Uterus (tissue), 4 donors: ENCODE data around the gene PIGM. TPM values are rescaled to one million over a fixed set of nuclear protein-coding genes. Genes with fewer than 3 reads are reported as not detected.

ENCODE experiments used
- DNase-seq, 2 donors: peaks; one replicate each; pipeline ENCODE4 v3.0.0-alpha.2; 2019 to 2020
- H3K27ac ChIP-seq, 2 donors: fragments of 200-600 bp; sonication (generic); 1 replicate in 1 of 2; 2 replicates in 1 of 2; pipeline ENCODE4 v1.5.1; 2016 to 2018
- H3K27me3 ChIP-seq, 2 donors: fragments of 200-600 bp; sonication (generic); one replicate each; pipeline ENCODE4 v1.5.1; 2018 to 2019; ENCODE audit warnings: control low read depth in 1 of 2
- H3K36me3 ChIP-seq, 2 donors: fragments of 200-600 bp; sonication (generic); one replicate each; pipeline ENCODE4 v1.5.1; 2019; ENCODE audit warnings: control low read depth in 1 of 2
- H3K4me1 ChIP-seq, 2 donors: fragments of 200-600 bp; sonication (generic); one replicate each; pipeline ENCODE4 v1.5.1; 2018 to 2019; ENCODE audit warnings: control low read depth in 1 of 2
- H3K4me3 ChIP-seq, 2 donors: fragments of 200-600 bp; sonication (generic); 1 replicate in 1 of 2; 2 replicates in 1 of 2; pipeline ENCODE4 v1.5.1; 2018 to 2019; ENCODE audit warnings: mild to moderate bottlenecking in 1 of 2
- H3K9me3 ChIP-seq, 2 donors: fragments of 200-600 bp; sonication (generic); one replicate each; pipeline ENCODE4 v1.5.1; 2019; ENCODE audit warnings: control low read depth in 1 of 2
- POLR2A ChIP-seq, 2 donors: fragments of 450-650 bp; IDR thresholded peaks; one replicate each; pipeline ENCODE4 v1.6.1; 2016; ENCODE audit warnings: antibody characterized with exemption in 2 of 2, mild to moderate bottlenecking in 1 of 2, moderate library complexity in 1 of 2
- intact Hi-C: fragments of 100-400 bp; cut with DNase I; formaldehyde crosslinking; loops from one replicate; pipeline ENCODE4 v1.15.1; 2023; ENCODE audit warnings: low total_unique reads
- total RNA-seq, 4 donors: library from RNA; depleted of rRNA in 3 of 4; stranded (reverse); fragments of >200 nt in 3 of 4; gene quantifications; one replicate each; pipeline versions ENCODE4 v1.1.0 to v1.2.4, GENCODE V29; 2014 to 2023
- TF ChIP-seq, protein P1 (sequence below), 4 experiments: fragments of 200-600 bp in 2 of 4; fragments of 450-650 bp in 2 of 4; sonication (generic) in 2 of 4; IDR thresholded peaks; one replicate each; pipeline ENCODE4 v1.5.1; 2016 to 2019; ENCODE audit warnings: antibody characterized with exemption in 4 of 4, mild to moderate bottlenecking in 2 of 4, moderate library complexity in 1 of 4
- donor health status: DM: yes; HTN: yes; CAD: no.

Gene PIGM
- total RNA-seq, 4 donors from 2014 or later = 1.8 to 9.4 (median 7.5) TPM

- H3K27ac ChIP-seq = no peak overlapping the region
- no peaks in the 10 kb centered on the region for H3K36me3 ChIP-seq
- intact Hi-C loops = no loop called here
- H3K4me1 ChIP-seq = no peaks in the 10 kb centered on the region
- no peak overlapping the region for H3K4me3 ChIP-seq
- H3K27me3 ChIP-seq = no peaks in the 10 kb centered on the region
- no peak for TF ChIP-seq POLR2A (IDR thresholded peaks at IDR 0.05)
- TF ChIP-seq, protein P1, sequence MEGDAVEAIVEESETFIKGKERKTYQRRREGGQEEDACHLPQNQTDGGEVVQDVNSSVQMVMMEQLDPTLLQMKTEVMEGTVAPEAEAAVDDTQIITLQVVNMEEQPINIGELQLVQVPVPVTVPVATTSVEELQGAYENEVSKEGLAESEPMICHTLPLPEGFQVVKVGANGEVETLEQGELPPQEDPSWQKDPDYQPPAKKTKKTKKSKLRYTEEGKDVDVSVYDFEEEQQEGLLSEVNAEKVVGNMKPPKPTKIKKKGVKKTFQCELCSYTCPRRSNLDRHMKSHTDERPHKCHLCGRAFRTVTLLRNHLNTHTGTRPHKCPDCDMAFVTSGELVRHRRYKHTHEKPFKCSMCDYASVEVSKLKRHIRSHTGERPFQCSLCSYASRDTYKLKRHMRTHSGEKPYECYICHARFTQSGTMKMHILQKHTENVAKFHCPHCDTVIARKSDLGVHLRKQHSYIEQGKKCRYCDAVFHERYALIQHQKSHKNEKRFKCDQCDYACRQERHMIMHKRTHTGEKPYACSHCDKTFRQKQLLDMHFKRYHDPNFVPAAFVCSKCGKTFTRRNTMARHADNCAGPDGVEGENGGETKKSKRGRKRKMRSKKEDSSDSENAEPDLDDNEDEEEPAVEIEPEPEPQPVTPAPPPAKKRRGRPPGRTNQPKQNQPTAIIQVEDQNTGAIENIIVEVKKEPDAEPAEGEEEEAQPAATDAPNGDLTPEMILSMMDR (IDR thresholded peaks at IDR 0.05) = no peak
- no peaks in the 10 kb centered on the region for H3K9me3 ChIP-seq
- DNase-seq = no peak
These were observed 33.0 kb upstream of the PIGM start for GRCh38 chr1:160064746-160065145.

- Histone ChIP-seq H3K4me3 (no peak overlapping the region), H3K27me3 (no peaks in the 10 kb centered on the region), H3K36me3 (no peaks in the 10 kb centered on the region), H3K27ac (no peak overlapping the region), H3K9me3 (no peaks in the 10 kb centered on the region), H3K4me1 (no peaks in the 10 kb centered on the region)
- intact Hi-C loops = no loop called here
- no peak for TF ChIP-seq POLR2A (IDR thresholded peaks at IDR 0.05)
- TF ChIP-seq, protein P1 (IDR thresholded peaks at IDR 0.05) = no peak
- no peak for DNase-seq
These were observed 32.4 kb upstream of the PIGM start for GRCh38 chr1:160064164-160064563.

- no peaks in the 10 kb centered on the region for H3K27me3 ChIP-seq
- DNase-seq = no peak
- TF ChIP-seq POLR2A (IDR thresholded peaks at IDR 0.05) = no peak
- TF ChIP-seq, protein P1 (IDR thresholded peaks at IDR 0.05) = no peak
- H3K9me3 ChIP-seq = no peaks in the 10 kb centered on the region
- H3K4me3 ChIP-seq = no peak overlapping the region
- intact Hi-C loops = no loop called here
- H3K36me3 ChIP-seq = no peaks in the 10 kb centered on the region
- no peaks in the 10 kb centered on the region for H3K4me1 ChIP-seq
- H3K27ac ChIP-seq = no peak overlapping the region
These were observed 31.4 kb upstream of the PIGM start for GRCh38 chr1:160063176-160063575.

DNA sequence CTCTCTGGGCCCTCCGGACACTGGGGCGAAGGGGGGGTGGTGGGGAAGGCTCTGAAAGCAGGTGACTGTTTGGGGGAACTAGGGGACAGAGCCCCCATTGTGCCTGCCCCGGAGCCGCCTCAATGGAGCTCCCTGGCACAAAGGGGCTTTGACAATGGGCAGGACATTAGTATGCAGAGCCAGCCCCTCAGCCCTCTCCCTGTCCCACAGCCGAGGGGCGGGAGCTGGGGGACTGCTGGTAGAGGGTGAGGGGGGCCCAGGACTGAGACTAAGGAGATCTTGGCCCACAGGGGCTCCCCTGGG is 30.4 kb upstream of the PIGM start:
- no peak for DNase-seq
- Histone ChIP-seq H3K9me3 (no peaks in the 10 kb centered on the region), H3K36me3 (no peaks in the 10 kb centered on the region), H3K4me3 (no peak overlapping the region), H3K27ac (no peak overlapping the region), H3K4me1 (no peaks in the 10 kb centered on the region), H3K27me3 (no peaks in the 10 kb centered on the region)
- TF ChIP-seq, protein P1 (IDR thresholded peaks at IDR 0.05) = no peak
- no peak for TF ChIP-seq POLR2A (IDR thresholded peaks at IDR 0.05)
- intact Hi-C loops = no loop called here

DNA sequence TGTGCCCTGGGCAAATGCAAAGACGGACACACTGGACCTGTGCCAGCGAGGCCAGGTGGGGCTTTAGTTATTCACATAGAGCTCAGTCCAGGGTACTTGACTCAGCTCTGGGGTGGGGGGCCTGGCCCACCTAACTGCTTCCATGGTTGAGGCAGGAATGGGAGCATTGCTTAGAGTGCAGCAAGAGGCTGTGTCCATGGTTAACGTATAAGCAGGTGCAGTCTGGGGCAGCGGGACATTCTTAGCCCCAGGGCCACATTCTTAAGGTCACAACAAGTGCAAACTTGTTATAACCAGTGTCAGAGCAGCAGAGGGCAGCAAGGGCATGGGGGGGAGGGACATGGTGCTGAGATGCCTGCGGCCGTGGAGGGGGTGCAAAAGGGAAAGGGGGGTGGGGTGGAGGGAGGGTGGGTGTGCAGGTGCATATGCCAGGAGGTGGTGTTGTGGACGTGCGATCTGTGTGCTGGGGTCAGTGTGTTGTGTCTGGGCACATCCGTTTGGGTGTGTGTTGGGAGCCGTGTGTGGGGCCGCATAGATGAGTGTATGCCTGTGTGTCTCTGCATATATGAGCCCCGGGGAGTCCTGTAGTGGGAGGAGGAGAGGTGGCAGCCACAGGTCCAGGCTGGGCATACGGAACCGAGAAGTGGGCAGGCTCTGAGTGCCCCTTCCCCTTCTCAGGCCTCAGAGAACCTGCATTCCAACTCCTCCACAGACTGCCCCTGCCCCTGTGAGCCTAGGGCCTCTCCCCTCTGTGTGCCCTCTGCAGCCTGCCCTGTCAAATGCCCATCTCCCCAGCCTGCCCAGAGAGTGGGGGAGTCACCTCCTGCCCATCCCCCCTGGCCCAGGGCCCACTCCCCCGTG is 29.8 kb upstream of the PIGM start:
- intact Hi-C loops = no loop called here

More for the DNA sequence above, 29.8 kb upstream of the PIGM start:
- Histone ChIP-seq H3K4me1 (no peaks in the 10 kb centered on the region), H3K27me3 (no peaks in the 10 kb centered on the region), H3K9me3 (no peaks in the 10 kb centered on the region), H3K36me3 (no peaks in the 10 kb centered on the region), H3K27ac (no peak overlapping the region), H3K4me3 (no peak overlapping the region)
- DNase-seq = no peak
- no peak for TF ChIP-seq POLR2A (IDR thresholded peaks at IDR 0.05)
- TF ChIP-seq, protein P1 (IDR thresholded peaks at IDR 0.05) = no peak
